H1 (cell line): ENCODE data around the gene HOXA10. TPM values are rescaled to one million over a fixed set of nuclear protein-coding genes. Genes with fewer than 3 reads are reported as not detected.

Experiments
- CTCF ChIA-PET: fragments of 300-600 bp; sonication (Branson Sonifier 250); formaldehyde crosslinking; loops from one replicate; lab custom pipeline; 2021; ENCODE audit not compliant: partially characterized antibody; lab: Charles Lee
- POLR2A ChIA-PET: fragments of 300-600 bp; sonication (Branson Sonifier 250); formaldehyde crosslinking; loops from one replicate; lab custom pipeline; 2021; ENCODE audit warnings: inconsistent platforms; ENCODE audit not compliant: partially characterized antibody; lab: Charles Lee
- DNase-seq, 2 experiments: peaks; one replicate each; pipeline versions ENCODE4 v3.0.0 to v3.0.0-alpha.2; 2010 to 2022; ENCODE audit warnings: low spot score in 2 of 2, low read depth in 1 of 2, mixed read lengths in 1 of 2
- FAIRE-seq: peaks from 2 replicates; lab custom pipeline; 2011; peaks lifted over from hg19 to GRCh38; lab: Jason Lieb, UNC
- H2AFZ ChIP-seq: 2 replicates; pipeline ENCODE4 v1.8.1; 2012; ENCODE audit warnings: low read length, inconsistent platforms
- H2AK5ac ChIP-seq: 2 replicates; pipeline ENCODE4 v1.6.1; 2013; ENCODE audit warnings: low read depth, low read length
- H2BK120ac ChIP-seq: replicated peaks from 2 replicates; pipeline ENCODE3; 2013; ENCODE audit warnings: low read depth, low read length, inconsistent platforms
- H2BK12ac ChIP-seq: 2 replicates; pipeline ENCODE4 v1.6.1; 2013; ENCODE audit warnings: low read depth, low read length
- H2BK15ac ChIP-seq: 2 replicates; pipeline ENCODE4 v1.6.1; 2013; ENCODE audit warnings: low read length
- H2BK20ac ChIP-seq: 2 replicates; pipeline ENCODE4 v1.6.1; 2013; ENCODE audit warnings: low read length
- H2BK5ac ChIP-seq: 2 replicates; pipeline ENCODE4 v1.6.1; 2013; ENCODE audit warnings: low read depth, low read length
- H3K14ac ChIP-seq: 2 replicates; pipeline ENCODE4 v1.6.1; 2013; ENCODE audit warnings: inconsistent platforms; ENCODE audit not compliant: insufficient read length
- H3K18ac ChIP-seq: 2 replicates; pipeline ENCODE4 v1.6.1; 2013; ENCODE audit warnings: low read length; ENCODE audit errors: extremely low read depth
- H3K23ac ChIP-seq: 2 replicates; pipeline ENCODE4 v1.6.1; 2013; ENCODE audit warnings: inconsistent platforms; ENCODE audit not compliant: insufficient read length
- H3K23me2 ChIP-seq: 2 replicates; pipeline ENCODE4 v1.6.1; 2013; ENCODE audit warnings: low read depth, low read length
- H3K27ac ChIP-seq: 2 replicates; pipeline ENCODE4 v1.6.1; 2011; ENCODE audit warnings: low read depth, low read length, inconsistent platforms
- H3K27me3 ChIP-seq, 4 experiments: replicated peaks in 1 of 4; 1 replicate in 1 of 4; 2 replicates in 3 of 4; pipeline versions ENCODE4 v1.6.1 to v1.8.1; 2011 to 2013; ENCODE audit warnings: low read length in 3 of 4, mild to moderate bottlenecking in 3 of 4, inconsistent platforms in 2 of 4, mixed read lengths in 2 of 4, moderate library complexity in 1 of 4; ENCODE audit not compliant: control insufficient read depth in 3 of 4, insufficient read depth in 3 of 4; ENCODE audit errors: extremely low read depth in 1 of 4
- H3K36me3 ChIP-seq, 4 experiments: 2 replicates each; pipeline versions ENCODE4 v1.6.1 to v1.8.1; 2011 to 2013; ENCODE audit warnings: mild to moderate bottlenecking in 4 of 4, low read length in 3 of 4, moderate library complexity in 2 of 4, control low read depth in 1 of 4, inconsistent platforms in 1 of 4; ENCODE audit not compliant: insufficient read depth in 4 of 4, control insufficient read depth in 2 of 4
- H3K4ac ChIP-seq: replicated peaks from 2 replicates; pipeline ENCODE3; 2013; ENCODE audit warnings: low read length, low read depth, mixed read lengths, inconsistent platforms; ENCODE audit not compliant: insufficient read length
- H3K4me1 ChIP-seq, 4 experiments: replicated peaks in 1 of 4; 1 replicate in 1 of 4; 2 replicates in 3 of 4; pipeline versions ENCODE4 v1.6.1 to v1.8.1; 2011 to 2013; ENCODE audit warnings: low read length in 3 of 4, inconsistent platforms in 2 of 4, mixed read lengths in 1 of 4; ENCODE audit not compliant: insufficient read depth in 4 of 4, control insufficient read depth in 3 of 4
- H3K4me2 ChIP-seq, 2 experiments: 2 replicates each; pipeline versions ENCODE4 v1.6.1 to v1.8.1; 2011 to 2013; ENCODE audit warnings: low read depth in 2 of 2, low read length in 2 of 2, control low read depth in 1 of 2, inconsistent platforms in 1 of 2, mild to moderate bottlenecking in 1 of 2; ENCODE audit not compliant: insufficient read depth in 1 of 2
- H3K4me3 ChIP-seq, 4 experiments: fragments of 200-600, 300-600 bp in 1 of 4; sonication (generic), shearing (Covaris generic), sonication (Bioruptor Twin) in 1 of 4; 2 replicates each; pipeline versions ENCODE4 v1.5.1 to v1.8.1; 2011 to 2016; ENCODE audit warnings: low read length in 4 of 4, low read depth in 3 of 4, control low read depth in 2 of 4, inconsistent platforms in 2 of 4, mild to moderate bottlenecking in 2 of 4, mixed read lengths in 1 of 4, moderate library complexity in 1 of 4; ENCODE audit not compliant: insufficient read depth in 2 of 4; ENCODE audit errors: extremely low read depth in 1 of 4
- H3K56ac ChIP-seq: replicated peaks from 2 replicates; pipeline ENCODE3; 2013; ENCODE audit warnings: low read depth, mild to moderate bottlenecking, mixed read lengths, low read length, inconsistent platforms; ENCODE audit not compliant: insufficient read length
- H3K79me1 ChIP-seq: 2 replicates; pipeline ENCODE4 v1.6.1; 2013; ENCODE audit warnings: low read depth, low read length, control low read depth
- H3K79me2 ChIP-seq, 2 experiments: 2 replicates each; pipeline versions ENCODE4 v1.6.1 to v1.8.1; 2012 to 2013; ENCODE audit warnings: low read length in 2 of 2, mild to moderate bottlenecking in 2 of 2, inconsistent platforms in 1 of 2; ENCODE audit not compliant: insufficient read depth in 2 of 2, control insufficient read depth in 1 of 2
- H3K9ac ChIP-seq, 4 experiments: replicated peaks in 1 of 4; 1 replicate in 1 of 4; 2 replicates in 3 of 4; pipeline versions ENCODE4 v1.6.1 to v1.8.1; 2011 to 2013; ENCODE audit warnings: low read depth in 3 of 4, low read length in 3 of 4, control low read depth in 2 of 4, mild to moderate bottlenecking in 2 of 4, moderate library complexity in 2 of 4, inconsistent platforms in 1 of 4; ENCODE audit errors: extremely low read depth in 1 of 4
- H3K9me3 ChIP-seq, 2 experiments: 2 replicates each; pipeline versions ENCODE4 v1.6.1 to v1.8.1; 2012 to 2013; ENCODE audit warnings: mild to moderate bottlenecking in 2 of 2, moderate library complexity in 2 of 2, control low read depth in 1 of 2, inconsistent platforms in 1 of 2, low read depth in 1 of 2, low read length in 1 of 2, mixed read lengths in 1 of 2; ENCODE audit not compliant: insufficient read depth in 2 of 2
- H4K20me1 ChIP-seq, 2 experiments: replicated peaks in 1 of 2; 2 replicates each; pipeline versions ENCODE3 to v1.8.1; 2011 to 2013; ENCODE audit warnings: inconsistent platforms in 2 of 2, low read length in 2 of 2, mild to moderate bottlenecking in 1 of 2; ENCODE audit not compliant: insufficient read depth in 2 of 2, control insufficient read depth in 1 of 2
- H4K5ac ChIP-seq: 2 replicates; pipeline ENCODE4 v1.6.1; 2013; ENCODE audit warnings: low read length, low read depth, mixed read lengths, inconsistent platforms; ENCODE audit not compliant: insufficient read length
- H4K8ac ChIP-seq: 2 replicates; pipeline ENCODE4 v1.8.0; 2013; ENCODE audit warnings: mild to moderate bottlenecking, moderate library complexity, low read length, inconsistent platforms; ENCODE audit not compliant: insufficient read depth; ENCODE audit errors: extremely low read depth
- H4K91ac ChIP-seq: replicated peaks from 2 replicates; pipeline ENCODE3; 2013; ENCODE audit warnings: low read length, mixed read lengths, inconsistent platforms; ENCODE audit not compliant: insufficient read length
- BACH1 ChIP-seq: IDR thresholded peaks from 2 replicates; pipeline ENCODE4 v1.6.1; 2012; ENCODE audit warnings: low read length, improper control_type of control experiment
- BCL11A ChIP-seq, 2 experiments: IDR thresholded peaks; one replicate each; pipeline ENCODE4 v1.6.1; 2011; ENCODE audit warnings: low read depth in 2 of 2, low read length in 2 of 2, mild to moderate bottlenecking in 2 of 2
- CBX8 ChIP-seq: fragments of 300-800, 300-1000 bp; sonication (generic); IDR thresholded peaks from 2 replicates; pipeline ENCODE4 v1.7.1; 2016; ENCODE audit warnings: low read depth, low read length, borderline replicate concordance
- EZH2 ChIP-seq: fragments of 200-600 bp; sonication (generic); IDR thresholded peaks from 2 replicates; pipeline ENCODE4 v1.7.1; 2012; ENCODE audit warnings: low read depth, mild to moderate bottlenecking, moderate library complexity, low read length, inconsistent platforms; ENCODE audit not compliant: severe bottlenecking
- FOSL1 ChIP-seq: IDR thresholded peaks from 2 replicates; pipeline ENCODE4 v1.6.1; 2011; ENCODE audit warnings: mild to moderate bottlenecking, low read depth, low read length, moderate library complexity; ENCODE audit not compliant: insufficient read depth
- GTF2F1 ChIP-seq: IDR thresholded peaks from 2 replicates; pipeline ENCODE4 v1.6.1; 2012; ENCODE audit warnings: low read depth, low read length, improper control_type of control experiment, borderline replicate concordance
- POU5F1 ChIP-seq: IDR thresholded peaks from 2 replicates; pipeline ENCODE4 v1.6.1; 2011; ENCODE audit warnings: low read depth, mild to moderate bottlenecking, low read length, moderate library complexity
- RFX5 ChIP-seq: IDR thresholded peaks from 2 replicates; pipeline ENCODE4 v1.6.1; 2011; ENCODE audit warnings: low read depth, low read length, improper control_type of control experiment, borderline replicate concordance
- SIX5 ChIP-seq: IDR thresholded peaks from 2 replicates; pipeline ENCODE4 v1.6.1; 2011; ENCODE audit warnings: mild to moderate bottlenecking, low read depth, low read length
- SP4 ChIP-seq: IDR thresholded peaks from 2 replicates; pipeline ENCODE4 v1.6.1; 2012; ENCODE audit warnings: low read length, inconsistent platforms
- WGBS, 2 experiments: shearing (Covaris generic) in 1 of 2; methylation state at CpG; one replicate each; pipeline versions ENCODE4 v1.1.6 to v1.1.7; 2013 to 2015; ENCODE audit warnings: low lambda C conversion rate in 2 of 2, mixed read lengths in 2 of 2, inconsistent platforms in 1 of 2, low coverage in 1 of 2, missing lambda C conversion rate in 1 of 2; ENCODE audit not compliant: insufficient replicate concordance in 2 of 2, insufficient coverage in 1 of 2, insufficient read length in 1 of 2; ENCODE audit errors: extremely low coverage in 1 of 2, missing lambda C conversion rate in 1 of 2; 5-methylcytosine and 5-hydroxymethylcytosine counted together
- polyA plus RNA-seq, 7 experiments: library from polyadenylated mRNA; depleted of rRNA in 3 of 7; stranded (reverse) in 5 of 7; unstranded in 2 of 7; fragments of >200 nt in 5 of 7; fragments of 200-250 nt in 2 of 7; gene quantifications; 1 replicate in 5 of 7; 2 replicates in 1 of 7; 4 replicates in 1 of 7; pipeline versions ENCODE4 v1.2.1 to v1.2.3, GENCODE V29; 2011 to 2013; ENCODE audit warnings: missing spikeins in 2 of 7, mixed read lengths in 2 of 7
- total RNA-seq: library from RNA; stranded (reverse); fragmentation: NEBNext Ultra II Directional; extraction: Animal tissue kit (Norgen Biotek cat#: 25700); gene quantifications from 2 replicates; pipeline ENCODE4 v1.2.1, GENCODE V29; 2021

The HOXA10 gene
- total and polyA plus RNA-seq, 2 of the 8 experiments (the other 6 are each of a cell fraction or from before 2014, with no cell fraction given) = not detected

DNA sequence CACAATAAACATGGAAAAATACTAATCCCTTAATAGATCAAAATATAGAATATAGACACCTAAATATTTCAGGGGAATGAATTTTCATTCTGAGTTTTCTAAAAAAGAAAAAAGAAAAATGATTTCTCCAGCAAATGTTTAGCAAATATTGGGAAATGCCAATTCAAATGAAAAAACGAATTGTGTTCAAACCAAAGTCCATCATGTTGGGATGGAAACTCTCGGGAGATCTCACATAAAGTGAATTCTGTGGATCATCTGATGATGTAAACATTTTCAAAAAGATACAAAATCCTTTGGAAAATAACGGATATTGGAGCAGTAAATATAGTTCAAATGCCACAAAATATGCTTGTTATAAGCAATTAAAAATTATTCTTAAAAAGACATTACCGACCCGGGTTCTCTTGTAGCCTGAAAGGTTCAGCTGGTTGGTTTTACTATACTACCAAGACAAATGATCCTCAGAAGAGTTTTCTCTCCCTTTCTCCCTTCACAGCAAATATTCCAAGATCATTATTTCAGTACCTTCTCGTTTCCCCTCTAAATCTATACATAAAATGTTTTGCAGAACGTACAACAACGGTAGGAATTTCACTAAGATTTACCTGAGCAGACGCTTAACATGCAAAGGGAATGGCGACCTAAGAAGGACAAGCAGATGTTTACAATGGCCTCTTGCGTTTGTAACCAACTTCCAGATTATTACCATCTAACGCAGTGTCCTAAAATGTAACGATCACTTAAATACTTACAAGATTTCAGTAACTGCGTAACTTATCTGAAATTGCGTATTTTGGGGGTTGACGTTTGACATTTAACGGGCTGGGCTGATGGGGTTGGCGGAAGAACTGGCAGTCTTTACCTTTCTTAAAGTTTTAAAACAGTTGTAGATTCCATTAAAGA, 23.3 kb upstream of the HOXA10 start:
- H2BK20ac ChIP-seq = no peak overlapping the region
- H4K5ac ChIP-seq = no peak overlapping the region
- H3K27me3 ChIP-seq = peaks cover 83 to 100% (median 95%) of the 10 kb centered on the region in 4 experiments
- DNase-seq (no peak), FAIRE-seq (no peak)
- no peak overlapping the region for H2BK120ac ChIP-seq
- no peak overlapping the region for H3K18ac ChIP-seq
- POLR2A ChIA-PET = no interaction called here
- H3K36me3 ChIP-seq = peaks cover 0 to 14% (median 0%) of the 10 kb centered on the region in 4 experiments; a peak in 1 of 8 replicates
- H3K4me3 ChIP-seq = no peak overlapping the region
- H3K14ac ChIP-seq = no peak overlapping the region
- WGBS, 2 experiments = 40% methylated on average over 18 of the region's 18 CpGs; no CpG with 5 or more reads in 1 of the 2 experiments
- H3K27ac ChIP-seq = no peak overlapping the region
- H2BK5ac ChIP-seq = no peak overlapping the region
- CTCF ChIA-PET = interaction anchor here (1.3 to 3.9 kb wide), 2 partner anchors 11 to 883 kb away, joined by 5 to 23 read pairs; no protein-coding TSS in a partner anchor
- no peak overlapping the region for H3K4ac ChIP-seq
- H3K9ac ChIP-seq = no peak overlapping the region
- H4K91ac ChIP-seq = no peak overlapping the region
- H2BK12ac ChIP-seq = no peak overlapping the region
- H2AK5ac ChIP-seq = no peak overlapping the region
- no peak overlapping the region for H2BK15ac ChIP-seq
- H3K4me1 ChIP-seq = peaks cover 0 to 7% (median 3%) of the 10 kb centered on the region in 4 experiments; a peak in 5 of 7 replicates
- H3K9me3 ChIP-seq = peaks cover 0 to 3% of the 10 kb centered on the region in 2 experiments; a peak in 1 of 4 replicates
- no peak overlapping the region for H3K23ac ChIP-seq
- H3K4me2 ChIP-seq = no peak overlapping the region
- H3K79me1 ChIP-seq = no peaks in the 10 kb centered on the region; the same call in 1 of the 2 replicates
- no peak overlapping the region for H4K8ac ChIP-seq
- H2AFZ ChIP-seq = no peak overlapping the region
- H4K20me1 ChIP-seq = peaks cover 30 to 38% of the 10 kb centered on the region in 2 experiments
- no peak overlapping the region for H3K56ac ChIP-seq
- H3K23me2 ChIP-seq = no peaks in the 10 kb centered on the region; the same call in 1 of the 2 replicates
- H3K79me2 ChIP-seq = no peaks in the 10 kb centered on the region
- no peak for TF ChIP-seq SP4
- TF ChIP-seq POU5F1 = no peak
- no peak for TF ChIP-seq FOSL1
- TF ChIP-seq CBX8 = peak; percentile 79; the same call in 1 of the 2 replicates
- no peak for TF ChIP-seq BACH1
- no peak for TF ChIP-seq GTF2F1
- TF ChIP-seq RFX5 = no peak
- no peak for TF ChIP-seq EZH2
- no peak for TF ChIP-seq SIX5
- no peak for TF ChIP-seq BCL11A (IDR thresholded peaks at IDR 0.05; ENCODE audit: low read depth in 2 of 2, low read length in 2 of 2)
